Measurements from ENCODE around the gene ADD1.

DNA sequence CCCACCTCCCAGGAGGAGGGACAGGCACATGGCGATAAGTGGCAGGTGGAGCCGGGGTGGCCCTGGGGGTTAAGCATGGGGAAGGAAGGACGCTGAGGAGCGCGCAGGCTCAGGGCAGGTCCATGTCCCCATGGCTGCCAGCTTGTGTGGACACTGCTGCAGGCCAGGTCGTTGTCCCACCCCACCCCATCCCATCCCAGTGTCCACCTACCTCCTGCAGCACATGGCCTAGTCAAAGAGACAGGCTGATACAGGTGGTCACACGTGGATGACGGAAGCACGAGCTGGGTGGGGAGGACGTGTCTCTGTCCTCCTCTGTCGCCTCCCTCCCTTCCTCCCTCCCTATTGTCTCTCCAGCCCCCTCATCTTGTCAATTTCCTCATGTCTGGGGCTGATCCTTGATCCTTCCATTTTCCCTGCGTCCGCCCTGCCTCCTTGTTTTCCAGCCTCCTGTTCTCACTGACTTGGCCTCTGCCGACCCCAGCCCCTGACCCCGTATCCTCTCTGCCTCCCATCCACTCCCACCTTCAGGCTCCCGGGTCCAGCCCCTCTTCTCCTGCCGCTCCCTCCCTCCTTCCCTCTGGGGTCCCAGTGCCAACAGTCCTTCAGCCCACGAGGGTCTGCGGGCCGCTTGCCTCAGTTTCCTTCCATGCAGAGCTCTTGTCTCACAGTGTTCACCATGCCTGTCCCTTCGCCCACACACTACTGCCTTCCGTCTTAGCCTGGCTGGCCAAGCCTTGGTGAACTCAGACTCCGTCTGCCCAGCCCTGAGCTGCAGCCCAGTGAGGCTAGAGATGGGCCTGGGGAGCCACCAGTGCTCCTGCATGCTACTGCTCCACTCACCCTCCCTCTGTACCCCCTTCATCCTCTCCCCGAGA, 15.5 kb upstream of the ADD1 start:
- TF ChIP-seq EZH2 (IDR thresholded peaks at IDR 0.05), result no peak
- TF ChIP-seq, protein P1, sequence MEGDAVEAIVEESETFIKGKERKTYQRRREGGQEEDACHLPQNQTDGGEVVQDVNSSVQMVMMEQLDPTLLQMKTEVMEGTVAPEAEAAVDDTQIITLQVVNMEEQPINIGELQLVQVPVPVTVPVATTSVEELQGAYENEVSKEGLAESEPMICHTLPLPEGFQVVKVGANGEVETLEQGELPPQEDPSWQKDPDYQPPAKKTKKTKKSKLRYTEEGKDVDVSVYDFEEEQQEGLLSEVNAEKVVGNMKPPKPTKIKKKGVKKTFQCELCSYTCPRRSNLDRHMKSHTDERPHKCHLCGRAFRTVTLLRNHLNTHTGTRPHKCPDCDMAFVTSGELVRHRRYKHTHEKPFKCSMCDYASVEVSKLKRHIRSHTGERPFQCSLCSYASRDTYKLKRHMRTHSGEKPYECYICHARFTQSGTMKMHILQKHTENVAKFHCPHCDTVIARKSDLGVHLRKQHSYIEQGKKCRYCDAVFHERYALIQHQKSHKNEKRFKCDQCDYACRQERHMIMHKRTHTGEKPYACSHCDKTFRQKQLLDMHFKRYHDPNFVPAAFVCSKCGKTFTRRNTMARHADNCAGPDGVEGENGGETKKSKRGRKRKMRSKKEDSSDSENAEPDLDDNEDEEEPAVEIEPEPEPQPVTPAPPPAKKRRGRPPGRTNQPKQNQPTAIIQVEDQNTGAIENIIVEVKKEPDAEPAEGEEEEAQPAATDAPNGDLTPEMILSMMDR (IDR thresholded peaks at IDR 0.05), result no peak

Data from neural progenitor cell (in vitro differentiated cells).